K562 (cell line): Measurements from ENCODE around the gene SSBP2. TPM values are rescaled to one million over a fixed set of nuclear protein-coding genes. Genes with fewer than 3 reads are reported as not detected.
A peak's percentile ranks its signal among the peaks of the same experiment; 100 is the strongest.

ENCODE experiments used
- ATAC-seq: fragments of 200-7000 bp; cut with Tn5 transposase; 3 replicates; pipeline ENCODE4 v1.9.1; 2020; ENCODE audit warnings: moderate library complexity
- BruUV-seq: library from RNA; stranded (reverse); fragments of 400-500 nt; replicated peaks from 2 replicates; lab custom pipeline; 2021; lab: Mats Ljungman, UMichigan
- CTCF ChIA-PET: fragments of 300-600 bp; formaldehyde crosslinking; extraction: SDS; loops from one replicate; lab custom pipeline; 2021; ENCODE audit warnings: low intra/inter-chr PET ratio; lab: Yijun Ruan, JAX
- POLR2A ChIA-PET: fragments of 300-600, 350-650 bp; sonication (Branson Sonifier 250); formaldehyde crosslinking; extraction: SDS; loops from one replicate; lab custom pipeline; 2021; ENCODE audit warnings: antibody characterized with exemption, inconsistent platforms; lab: Yijun Ruan, JAX
- DNase-seq, 4 experiments: peaks; one replicate each; pipeline versions ENCODE4 v3.0.0 to v3.0.0-alpha.2; 2011 to 2018; ENCODE audit warnings: low spot score in 3 of 4, mixed read lengths in 3 of 4; ENCODE audit errors: extremely low read depth in 1 of 4
- FAIRE-seq: peaks from 2 replicates; lab custom pipeline; 2011; peaks lifted over from hg19 to GRCh38; lab: Jason Lieb, UNC
- H2AFZ ChIP-seq: 2 replicates; pipeline ENCODE4 v1.6.0; 2011; ENCODE audit warnings: low read depth, low read length, control low read depth, inconsistent platforms
- H3K27ac ChIP-seq: fragments of 200-600 bp; 3 replicates; pipeline ENCODE4 v1.8.0; 2011; ENCODE audit warnings: low read depth, mild to moderate bottlenecking, control low read depth, inconsistent platforms, low read length, moderate library complexity, mixed read lengths; ENCODE audit errors: extremely low read depth
- H3K27me3 ChIP-seq, 2 experiments: fragments of 300-600 bp in 1 of 2; 2 replicates in 1 of 2; 3 replicates in 1 of 2; pipeline versions ENCODE4 v1.6.0 to v1.8.0; 2011; ENCODE audit warnings: inconsistent platforms in 2 of 2, low read length in 2 of 2, mild to moderate bottlenecking in 1 of 2, mixed read lengths in 1 of 2, moderate library complexity in 1 of 2; ENCODE audit not compliant: control insufficient read depth in 2 of 2, insufficient read depth in 2 of 2
- H3K36me3 ChIP-seq: fragments of 300-600 bp; 3 replicates; pipeline ENCODE4 v1.8.0; 2011; ENCODE audit warnings: mild to moderate bottlenecking, low read length, inconsistent platforms; ENCODE audit not compliant: control insufficient read depth, insufficient read depth
- H3K4me1 ChIP-seq, 2 experiments: fragments of 200-600 bp in 1 of 2; replicated peaks in 1 of 2; 2 replicates in 1 of 2; 3 replicates in 1 of 2; pipeline versions ENCODE4 v1.5.1 to v1.8.0; 2011; ENCODE audit warnings: inconsistent platforms in 2 of 2, low read length in 2 of 2, mild to moderate bottlenecking in 1 of 2, mixed read lengths in 1 of 2, moderate library complexity in 1 of 2; ENCODE audit not compliant: control insufficient read depth in 2 of 2, insufficient read depth in 2 of 2
- H3K4me2 ChIP-seq: 2 replicates; pipeline ENCODE4 v1.6.1; 2011; ENCODE audit warnings: low read length, control low read depth, inconsistent platforms, mixed read lengths; ENCODE audit not compliant: insufficient read depth
- H3K4me3 ChIP-seq: fragments of 200-600 bp; sonication (generic), shearing (Covaris generic); 2 replicates; pipeline ENCODE4 v1.5.1; 2016; ENCODE audit warnings: control low read depth, inconsistent platforms
- H3K79me2 ChIP-seq: fragments of 200-600 bp; 3 replicates; pipeline ENCODE4 v1.8.0; 2011; ENCODE audit warnings: low read length, inconsistent platforms; ENCODE audit not compliant: control insufficient read depth, insufficient read depth
- H3K9ac ChIP-seq, 2 experiments: 2 replicates each; pipeline versions ENCODE4 v1.6.0 to v1.6.1; 2011; ENCODE audit warnings: low read depth in 2 of 2, low read length in 2 of 2, control low read depth in 1 of 2, inconsistent platforms in 1 of 2, mild to moderate bottlenecking in 1 of 2, mixed read lengths in 1 of 2; ENCODE audit not compliant: insufficient read depth in 1 of 2
- H3K9me1 ChIP-seq: one replicate; pipeline ENCODE4 v1.6.0; 2011; ENCODE audit warnings: inconsistent platforms, mild to moderate bottlenecking, low read length, moderate library complexity; ENCODE audit not compliant: control insufficient read depth, insufficient read depth
- H3K9me3 ChIP-seq: replicated peaks from 2 replicates; pipeline ENCODE4 v1.5.1; 2011; ENCODE audit warnings: low read depth, low read length, inconsistent platforms; ENCODE audit not compliant: control insufficient read depth, insufficient read depth
- H4K20me1 ChIP-seq: replicated peaks from 2 replicates; pipeline ENCODE4 v1.6.1; 2011; ENCODE audit warnings: low read length, inconsistent platforms, mixed read lengths; ENCODE audit not compliant: control insufficient read depth, insufficient read depth
- E2F3 ChIP-seq: fragments of 250-450 bp; sonication (Bioruptor Pico); IDR thresholded peaks from 2 replicates; pipeline ENCODE4 v1.4.0; 2020; ENCODE audit warnings: mild to moderate bottlenecking
- GATAD2B ChIP-seq: fragments of 450-650 bp; IDR thresholded peaks from 2 replicates; pipeline ENCODE4 v1.6.1; 2017; ENCODE audit warnings: mild to moderate bottlenecking, borderline replicate concordance
- RBBP5 ChIP-seq: fragments of 200-600 bp; sonication (generic); IDR thresholded peaks from 2 replicates; pipeline ENCODE4 v1.6.1; 2012; ENCODE audit warnings: borderline replicate concordance, mild to moderate bottlenecking, low read length, control low read depth, inconsistent platforms; ENCODE audit not compliant: insufficient read depth, poor library complexity, severe bottlenecking
- SIN3A ChIP-seq, 2 experiments: fragments of 150-350 bp in 1 of 2; IDR thresholded peaks; 2 replicates each; pipeline ENCODE4 v1.6.1; 2011 to 2016; ENCODE audit warnings: borderline replicate concordance in 2 of 2, low read depth in 2 of 2, low read length in 2 of 2, mild to moderate bottlenecking in 2 of 2, moderate library complexity in 2 of 2; ENCODE audit not compliant: control insufficient read depth in 1 of 2
- SMARCE1 ChIP-seq: fragments of 450-650 bp; IDR thresholded peaks from 2 replicates; pipeline ENCODE4 v1.7.1; 2016; ENCODE audit warnings: mild to moderate bottlenecking
- WGBS: fragments of 100-300 bp; shearing (Covaris generic); methylation state at CpG from one replicate; pipeline ENCODE4 v1.1.6; 2016; ENCODE audit warnings: low coverage, mixed read lengths; ENCODE audit not compliant: insufficient coverage; ENCODE audit errors: missing lambda C conversion rate; 5-methylcytosine and 5-hydroxymethylcytosine counted together
- in situ Hi-C: fragments of 300-500 bp; cut with MboI; formaldehyde crosslinking; loops from 4 replicates; pipeline ENCODE4 v1.15.0; 2018; ENCODE audit warnings: inconsistent platforms, mixed read lengths
- intact Hi-C: fragments of 100-400 bp; cut with micrococcal nuclease; formaldehyde crosslinking; loops from 2 replicates; pipeline ENCODE4 v1.14.2; 2022
- polyA plus RNA-seq, 8 experiments: library from polyadenylated mRNA; depleted of rRNA in 4 of 8; stranded (reverse) in 5 of 8; unstranded in 3 of 8; fragments of >200 nt; fragmentation: Nextera tagmentation in 2 of 8; fragmentation: Illumina TruSeq in 1 of 8; extraction: Ambion mirVana in 2 of 8; extraction: Trizol in 1 of 8; gene quantifications; 2 replicates each; pipeline versions ENCODE4 v1.2.1 to v1.2.3, GENCODE V29; 2011 to 2014; ENCODE audit warnings: inconsistent platforms in 1 of 8, missing spikeins in 1 of 8
- total RNA-seq, 7 experiments: library from RNA; depleted of rRNA in 6 of 7; stranded (reverse); fragments of >200 nt in 6 of 7; fragmentation: Illumina TruSeq in 2 of 7; extraction: Trizol in 2 of 7; gene quantifications; 2 replicates each; pipeline versions ENCODE4 v1.2.1 to v1.2.3, GENCODE V29; 2011 to 2021; ENCODE audit warnings: low replicate concordance in 1 of 7
- TF ChIP-seq, protein P1 (sequence below): sonication (generic); formaldehyde crosslinking; IDR thresholded peaks from 2 replicates; pipeline ENCODE4 v1.8.0; 2022; ENCODE audit warnings: mild to moderate bottlenecking, low read depth, missing genetic modification reagents
- TF ChIP-seq, protein P2 (sequence below): fragments of 150-350 bp; IDR thresholded peaks from 2 replicates; pipeline ENCODE4 v1.6.1; 2014; ENCODE audit warnings: low read depth, mild to moderate bottlenecking, low read length, borderline replicate concordance
- TF ChIP-seq, protein P3 (sequence below): fragments of 450-650 bp; formaldehyde crosslinking; IDR thresholded peaks from 2 replicates; pipeline ENCODE4 v1.4.0; 2022; ENCODE audit warnings: missing genetic modification characterization

Gene SSBP2
- total and polyA plus RNA-seq, 9 of the 15 experiments (the other 6 are each of a cell fraction or from before 2014, with no cell fraction given) = 22.3 to 133 (median 42.1) TPM

DNA sequence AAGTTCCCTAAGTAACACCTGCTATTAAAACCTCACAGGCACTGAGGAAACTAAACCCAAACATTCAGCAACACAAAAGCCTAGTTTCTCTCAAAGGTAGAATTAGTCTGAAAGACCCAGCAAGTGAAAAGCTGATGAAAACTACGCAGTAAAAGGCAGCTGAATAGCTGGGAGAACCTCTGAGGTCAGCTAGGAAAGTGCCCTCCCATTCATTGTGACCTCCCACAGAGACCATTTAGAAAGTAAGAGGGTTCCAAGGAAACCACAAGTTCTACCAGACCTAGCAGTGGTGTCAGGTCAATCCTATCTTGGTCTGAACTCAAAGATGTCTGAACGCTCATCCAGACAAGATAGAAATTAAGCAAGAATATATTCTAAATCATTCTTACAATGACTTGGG is 144.7 kb downstream of the SSBP2 start:
- BruUV-seq = no TSS peak

More for the DNA sequence above, 144.7 kb downstream of the SSBP2 start:
- Histone ChIP-seq H3K9me3 (peaks cover 3% of the 10 kb centered on the region; the same call in 1 of the 2 replicates), H3K27me3 (no peaks in the 10 kb centered on the region), H4K20me1 (no peaks in the 10 kb centered on the region), H3K9me1 (no peaks in the 10 kb centered on the region), H3K4me3 (no peak overlapping the region), H3K36me3 (no peaks in the 10 kb centered on the region; the same call in 2 of the 3 replicates), H2AFZ (no peak overlapping the region), H3K79me2 (no peaks in the 10 kb centered on the region), H3K27ac (no peak overlapping the region), H3K4me2 (no peak overlapping the region), H3K9ac (no peak overlapping the region), H3K4me1 (no peaks in the 10 kb centered on the region)
- ATAC-seq (peak; percentile 66), DNase-seq (peak in 2 of 4 experiments; percentile 9 to 15)
- in situ Hi-C loops (no loop called here), intact Hi-C loops (no loop called here)
- ChIA-PET CTCF (no interaction called here), POLR2A (interaction anchor here (0.6 kb wide), 1 partner anchor 524 kb away, joined by 3 read pairs; no protein-coding TSS in a partner anchor)
- WGBS = 33% methylated on average over 2 of the region's 2 CpGs
- TF ChIP-seq GATAD2B (no peak), RBBP5 (no peak), SMARCE1 (no peak), E2F3 (CRISPR knock-in tag) (no peak), SIN3A (IDR thresholded peaks at IDR 0.05; ENCODE audit: borderline replicate concordance in 2 of 2, control insufficient read depth in 1 of 2, low read depth in 2 of 2, low read length in 2 of 2) (no peak)
- TF ChIP-seq, protein P1, sequence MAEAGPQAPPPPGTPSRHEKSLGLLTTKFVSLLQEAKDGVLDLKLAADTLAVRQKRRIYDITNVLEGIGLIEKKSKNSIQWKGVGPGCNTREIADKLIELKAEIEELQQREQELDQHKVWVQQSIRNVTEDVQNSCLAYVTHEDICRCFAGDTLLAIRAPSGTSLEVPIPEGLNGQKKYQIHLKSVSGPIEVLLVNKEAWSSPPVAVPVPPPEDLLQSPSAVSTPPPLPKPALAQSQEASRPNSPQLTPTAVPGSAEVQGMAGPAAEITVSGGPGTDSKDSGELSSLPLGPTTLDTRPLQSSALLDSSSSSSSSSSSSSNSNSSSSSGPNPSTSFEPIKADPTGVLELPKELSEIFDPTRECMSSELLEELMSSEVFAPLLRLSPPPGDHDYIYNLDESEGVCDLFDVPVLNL (CRISPR knock-in tag) = no peak
- TF ChIP-seq, protein P2, sequence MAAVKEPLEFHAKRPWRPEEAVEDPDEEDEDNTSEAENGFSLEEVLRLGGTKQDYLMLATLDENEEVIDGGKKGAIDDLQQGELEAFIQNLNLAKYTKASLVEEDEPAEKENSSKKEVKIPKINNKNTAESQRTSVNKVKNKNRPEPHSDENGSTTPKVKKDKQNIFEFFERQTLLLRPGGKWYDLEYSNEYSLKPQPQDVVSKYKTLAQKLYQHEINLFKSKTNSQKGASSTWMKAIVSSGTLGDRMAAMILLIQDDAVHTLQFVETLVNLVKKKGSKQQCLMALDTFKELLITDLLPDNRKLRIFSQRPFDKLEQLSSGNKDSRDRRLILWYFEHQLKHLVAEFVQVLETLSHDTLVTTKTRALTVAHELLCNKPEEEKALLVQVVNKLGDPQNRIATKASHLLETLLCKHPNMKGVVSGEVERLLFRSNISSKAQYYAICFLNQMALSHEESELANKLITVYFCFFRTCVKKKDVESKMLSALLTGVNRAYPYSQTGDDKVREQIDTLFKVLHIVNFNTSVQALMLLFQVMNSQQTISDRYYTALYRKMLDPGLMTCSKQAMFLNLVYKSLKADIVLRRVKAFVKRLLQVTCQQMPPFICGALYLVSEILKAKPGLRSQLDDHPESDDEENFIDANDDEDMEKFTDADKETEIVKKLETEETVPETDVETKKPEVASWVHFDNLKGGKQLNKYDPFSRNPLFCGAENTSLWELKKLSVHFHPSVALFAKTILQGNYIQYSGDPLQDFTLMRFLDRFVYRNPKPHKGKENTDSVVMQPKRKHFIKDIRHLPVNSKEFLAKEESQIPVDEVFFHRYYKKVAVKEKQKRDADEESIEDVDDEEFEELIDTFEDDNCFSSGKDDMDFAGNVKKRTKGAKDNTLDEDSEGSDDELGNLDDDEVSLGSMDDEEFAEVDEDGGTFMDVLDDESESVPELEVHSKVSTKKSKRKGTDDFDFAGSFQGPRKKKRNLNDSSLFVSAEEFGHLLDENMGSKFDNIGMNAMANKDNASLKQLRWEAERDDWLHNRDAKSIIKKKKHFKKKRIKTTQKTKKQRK = no peak
- TF ChIP-seq, protein P3, sequence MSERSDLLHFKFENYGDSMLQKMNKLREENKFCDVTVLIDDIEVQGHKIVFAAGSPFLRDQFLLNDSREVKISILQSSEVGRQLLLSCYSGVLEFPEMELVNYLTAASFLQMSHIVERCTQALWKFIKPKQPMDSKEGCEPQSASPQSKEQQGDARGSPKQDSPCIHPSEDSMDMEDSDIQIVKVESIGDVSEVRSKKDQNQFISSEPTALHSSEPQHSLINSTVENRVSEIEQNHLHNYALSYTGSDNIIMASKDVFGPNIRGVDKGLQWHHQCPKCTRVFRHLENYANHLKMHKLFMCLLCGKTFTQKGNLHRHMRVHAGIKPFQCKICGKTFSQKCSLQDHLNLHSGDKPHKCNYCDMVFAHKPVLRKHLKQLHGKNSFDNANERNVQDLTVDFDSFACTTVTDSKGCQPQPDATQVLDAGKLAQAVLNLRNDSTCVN (CRISPR knock-in tag) = no peak
- TF ChIP-seq, all 486 proteins: peak for 0
- FAIRE-seq = peak; percentile 83
